Fibroblast of skin of scalp (primary cell): Measurements from ENCODE around the gene RIMBP3C.
"Not testable (repeated sequence)": the region's sequence is repeated elsewhere in the genome, so short reads cannot be mapped to it uniquely, and the experiment has no call there.

ENCODE experiments used
- DNase-seq: peaks from one replicate; pipeline ENCODE4 v3.0.0-alpha.2; 2013

RIMBP3C gene

DNA sequence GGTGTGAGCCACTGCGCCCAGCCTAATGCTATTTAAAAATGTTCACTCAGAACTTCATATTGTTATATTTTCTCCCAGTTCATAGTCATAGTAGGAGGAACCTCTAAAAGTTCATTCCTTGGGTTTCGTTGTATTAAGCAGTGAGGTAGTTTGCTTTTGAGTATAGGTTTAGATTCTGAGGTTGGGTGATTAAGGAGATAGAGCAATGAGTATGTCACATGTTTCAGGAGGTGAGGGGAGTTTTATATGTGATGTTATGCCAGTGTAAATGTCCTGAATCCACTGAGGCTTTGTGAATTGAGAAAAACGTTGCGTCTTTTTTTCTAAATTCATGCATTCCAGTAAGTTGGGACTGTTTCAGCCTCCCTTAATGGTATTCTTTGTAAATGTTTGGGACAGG is 20.4 kb upstream of the RIMBP3C start:
- no peak for DNase-seq

GRCh38 chr22:21570398-21570797 is 19.1 kb upstream of the RIMBP3C start:
- DNase-seq: no peak

- no peak for DNase-seq
Observed at GRCh38 chr22:21569459-21570170, 18.4 kb upstream of the RIMBP3C start.

DNA sequence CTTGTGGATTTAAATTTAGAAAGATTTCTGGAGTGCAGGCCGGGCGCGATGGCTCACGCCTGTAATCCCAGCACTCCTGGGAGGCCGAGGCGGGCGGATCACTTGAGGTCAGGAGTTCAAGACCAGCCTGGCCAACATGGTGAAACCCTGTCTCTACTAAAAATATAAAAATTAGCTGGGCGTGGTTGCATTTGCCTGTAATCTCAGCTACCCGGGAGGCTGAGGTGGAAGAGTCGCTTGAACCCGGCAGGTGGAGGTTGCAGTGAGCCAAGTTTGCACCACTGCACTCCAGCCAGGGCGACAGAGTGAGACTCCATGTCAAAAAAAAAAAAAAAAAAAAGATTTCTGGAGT is 17.8 kb upstream of the RIMBP3C start:
- DNase-seq: not testable (repeated sequence)

- peak; percentile 30 for DNase-seq
Observed at GRCh38 chr22:21568347-21569075, 17.2 kb upstream of the RIMBP3C start.

DNA sequence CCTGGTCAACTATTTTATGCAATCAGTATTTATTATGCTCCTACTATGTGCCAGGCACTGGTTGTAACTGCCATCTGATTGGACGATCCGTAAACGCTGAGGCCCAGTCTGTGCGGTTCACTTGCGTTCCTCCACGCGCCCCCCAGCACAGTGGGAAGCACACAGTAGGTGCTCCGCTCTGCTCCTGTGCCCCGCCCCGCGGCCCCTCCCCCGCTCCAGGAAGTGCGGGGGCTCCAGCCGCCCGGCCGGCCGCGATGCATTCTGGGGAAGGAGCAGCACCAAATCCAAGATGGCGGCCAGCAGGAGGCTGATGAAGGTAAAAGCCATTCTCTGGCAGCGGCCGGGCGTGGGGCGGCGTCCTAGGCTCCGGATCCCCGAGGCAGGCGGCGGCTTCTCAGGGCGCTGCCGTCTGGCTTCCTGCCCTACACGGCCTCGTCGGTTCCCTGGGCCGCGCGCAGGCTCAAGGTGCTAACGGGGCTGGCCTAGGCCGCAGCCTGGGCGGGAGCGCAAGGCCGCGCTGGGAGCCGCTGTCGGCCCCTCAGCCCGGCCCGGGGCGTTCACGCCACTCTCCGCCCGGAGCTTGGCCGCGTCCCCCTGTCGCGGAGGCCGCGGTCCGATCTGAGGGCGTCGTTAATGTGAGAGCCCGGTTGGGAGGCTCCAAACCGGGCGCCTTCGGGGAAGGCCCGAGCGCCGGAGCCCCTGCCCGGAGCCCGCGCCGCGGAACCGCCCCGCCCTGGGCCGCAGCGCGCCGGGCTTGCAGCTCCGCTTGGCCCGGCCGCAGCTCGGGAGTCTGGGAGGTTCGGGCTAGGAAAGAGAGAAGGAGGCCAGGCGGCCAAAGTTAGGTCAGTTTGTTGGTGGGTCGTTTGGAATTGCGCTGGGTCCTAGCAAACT is 16.4 kb upstream of the RIMBP3C start, which contains the start of gene UBE2L3:
UBE2L3 (plus strand) TSS at position 259 of the 891 bp plus-strand sequence; CDS start at position 290, 31 bp downstream.
- peak; percentile 85 for DNase-seq

GRCh38 chr22:21564411-21564810 is 13.2 kb upstream of the RIMBP3C start:
- no peak for DNase-seq

DNA sequence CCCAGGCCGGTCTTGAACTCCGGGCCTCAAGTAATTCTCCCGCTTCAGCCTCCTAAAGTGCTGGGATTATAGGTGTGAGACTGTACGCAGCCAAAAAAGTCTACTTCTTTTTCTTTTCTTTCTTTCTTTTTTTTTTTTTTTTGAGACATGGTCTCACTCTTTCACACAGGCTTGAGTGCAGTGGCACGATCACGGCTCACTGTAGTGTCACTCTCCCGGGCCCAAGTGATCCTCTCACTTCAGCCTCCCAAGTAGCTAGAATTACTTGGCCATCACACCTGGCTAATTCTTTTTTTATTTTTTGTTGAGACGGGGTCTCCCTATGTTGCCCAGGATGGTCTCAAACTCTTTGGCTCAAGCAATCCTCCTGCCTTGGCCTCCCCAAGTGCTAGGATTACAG is 12.7 kb upstream of the RIMBP3C start:
- DNase-seq: no peak

- not testable (repeated sequence) for DNase-seq
Observed at GRCh38 chr22:21560657-21561056, 9.4 kb upstream of the RIMBP3C start.

GRCh38 chr22:21559345-21560125 is 8.3 kb upstream of the RIMBP3C start:
- DNase-seq: not testable (repeated sequence)

GRCh38 chr22:21550678-21551047 is 598 bp downstream of the RIMBP3C start:
- DNase-seq: not testable (repeated sequence)

DNA sequence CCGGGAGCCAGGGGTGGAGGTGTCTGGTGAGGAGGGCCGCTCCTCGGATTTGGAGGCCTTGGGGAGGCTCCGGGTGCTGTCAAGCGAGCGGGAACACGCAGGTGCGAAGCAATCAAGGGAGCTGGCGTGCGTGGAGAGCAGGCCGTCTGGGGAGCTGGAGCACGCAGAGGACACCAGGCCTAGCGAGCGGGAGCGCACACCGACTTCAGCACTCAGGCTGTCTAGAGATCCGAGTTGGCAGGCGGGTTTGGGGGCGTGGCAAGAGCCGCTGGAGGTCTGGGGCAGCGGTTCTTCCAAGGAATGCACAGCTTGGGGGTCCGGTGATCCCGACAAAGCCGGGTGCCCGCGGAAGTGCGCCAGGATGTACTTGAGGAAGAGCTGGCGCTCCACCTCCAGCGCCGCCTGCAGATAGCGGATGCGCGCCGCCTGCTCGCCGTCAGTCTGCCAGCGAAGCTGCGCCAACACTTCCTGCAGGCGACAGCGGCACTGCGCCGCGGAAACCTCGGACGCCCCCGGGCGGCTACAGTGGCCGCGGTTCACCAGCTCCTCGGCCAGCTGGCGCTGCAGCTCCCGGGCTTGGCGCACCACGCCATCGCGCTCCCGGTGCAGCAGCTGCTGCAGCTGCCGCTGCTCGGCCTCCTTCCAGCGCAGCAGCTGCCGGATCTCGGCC is 1.1 kb downstream of the RIMBP3C start:
- DNase-seq: not testable (repeated sequence)

GRCh38 chr22:21549558-21549957 is 1.7 kb downstream of the RIMBP3C start:
- DNase-seq: not testable (repeated sequence)

- DNase-seq: not testable (repeated sequence)
Observed at GRCh38 chr22:21544432-21545322, 6.6 kb downstream of the RIMBP3C start.

DNA sequence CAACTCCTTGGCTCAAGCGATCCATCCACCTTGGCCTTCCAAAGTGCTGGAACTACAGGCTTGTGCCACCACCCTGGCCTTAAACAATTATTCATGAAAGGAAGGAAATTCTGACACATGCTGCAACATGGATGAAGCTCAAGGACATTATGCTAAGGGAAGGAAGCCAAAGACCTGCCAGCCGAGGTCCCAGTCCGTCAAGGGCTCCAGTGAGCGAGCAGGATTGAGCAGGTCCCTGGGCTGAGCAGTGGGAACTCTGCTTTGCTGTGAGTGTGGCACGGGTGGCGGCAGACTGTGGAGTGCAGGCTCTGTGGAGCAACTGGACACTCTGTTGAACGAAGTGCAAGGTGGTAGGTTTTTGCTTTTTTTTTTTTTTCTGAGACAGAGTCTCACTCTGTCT is 11.4 kb downstream of the RIMBP3C start:
- not testable (repeated sequence) for DNase-seq

DNA sequence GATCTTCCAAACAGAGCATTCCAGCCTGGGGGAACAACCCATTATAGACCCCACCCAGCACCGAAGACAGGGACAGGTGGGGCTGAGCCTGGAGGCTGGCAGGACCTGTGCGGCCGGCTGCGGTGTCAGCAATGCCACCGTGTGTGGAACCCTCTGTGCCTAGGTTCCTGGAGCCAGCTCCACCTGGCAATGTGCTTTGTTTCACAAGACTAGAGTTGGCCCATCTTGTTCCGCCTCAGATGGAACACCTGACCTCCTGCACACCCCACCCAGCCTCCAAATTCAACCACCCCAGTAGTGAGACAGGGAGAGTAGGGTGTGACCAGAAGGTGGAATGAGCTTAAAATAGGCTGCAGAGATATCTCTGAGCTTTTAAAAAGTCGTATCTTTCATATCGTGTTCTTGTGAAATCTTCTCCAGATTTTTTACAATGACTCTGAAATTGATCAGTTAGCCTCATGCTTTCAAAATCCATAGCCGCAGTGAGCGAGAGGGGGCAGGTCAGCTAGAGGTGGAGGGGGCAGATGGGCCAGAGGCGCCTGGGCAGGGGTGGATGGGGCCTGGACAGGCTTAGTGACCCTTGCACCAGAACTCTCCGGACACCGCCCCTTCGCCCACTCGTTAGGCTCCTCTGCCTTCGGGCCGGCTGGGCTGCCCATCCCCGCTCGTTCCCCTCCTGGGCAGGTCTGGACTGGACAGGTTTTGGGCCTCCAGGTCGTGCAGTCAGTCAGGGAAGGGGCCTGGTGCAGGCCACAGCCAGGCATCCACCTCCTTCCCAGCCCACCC is 18.2 kb downstream of the RIMBP3C start:
- not testable (repeated sequence) for DNase-seq

DNA sequence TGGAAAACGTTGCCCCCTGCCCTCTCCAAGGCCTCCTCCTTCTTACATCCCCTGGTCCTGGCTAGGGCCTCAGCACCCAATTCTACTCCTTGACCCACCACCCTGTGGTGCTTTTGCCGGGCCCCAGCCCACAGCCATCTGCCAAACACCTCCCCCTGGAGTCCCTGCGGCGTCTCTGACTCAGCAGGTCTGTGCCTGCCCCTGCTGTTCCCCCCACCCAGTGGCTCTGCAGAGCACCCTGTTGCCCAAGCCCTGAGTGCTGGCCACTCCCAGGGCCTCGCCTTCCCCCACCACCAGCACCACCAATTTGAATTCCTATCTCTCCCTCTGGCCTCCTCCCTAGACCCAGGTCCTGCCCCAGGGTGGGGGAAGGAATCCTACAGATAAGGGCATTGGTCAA is 19.7 kb downstream of the RIMBP3C start:
- DNase-seq: not testable (repeated sequence)

GRCh38 chr22:21526705-21527500 is 24.4 kb downstream of the RIMBP3C start:
- DNase-seq: not testable (repeated sequence)
